H1 (cell line): ENCODE results near the gene IGSF1. TPM values are rescaled to one million over a fixed set of nuclear protein-coding genes. Genes with fewer than 3 reads are reported as not detected.

Experiments used
- CTCF ChIA-PET: fragments of 300-600 bp; sonication (Branson Sonifier 250); formaldehyde crosslinking; loops from one replicate; lab custom pipeline; 2021; ENCODE audit not compliant: partially characterized antibody; lab: Charles Lee
- POLR2A ChIA-PET: fragments of 300-600 bp; sonication (Branson Sonifier 250); formaldehyde crosslinking; loops from one replicate; lab custom pipeline; 2021; ENCODE audit warnings: inconsistent platforms; ENCODE audit not compliant: partially characterized antibody; lab: Charles Lee
- DNase-seq, 2 experiments: peaks; one replicate each; pipeline versions ENCODE4 v3.0.0 to v3.0.0-alpha.2; 2010 to 2022; ENCODE audit warnings: low spot score in 2 of 2, low read depth in 1 of 2, mixed read lengths in 1 of 2
- FAIRE-seq: peaks from 2 replicates; lab custom pipeline; 2011; peaks lifted over from hg19 to GRCh38; lab: Jason Lieb, UNC
- H2AFZ ChIP-seq: 2 replicates; pipeline ENCODE4 v1.8.1; 2012; ENCODE audit warnings: low read length, inconsistent platforms
- H2AK5ac ChIP-seq: 2 replicates; pipeline ENCODE4 v1.6.1; 2013; ENCODE audit warnings: low read depth, low read length
- H2BK120ac ChIP-seq: replicated peaks from 2 replicates; pipeline ENCODE3; 2013; ENCODE audit warnings: low read depth, low read length, inconsistent platforms
- H2BK12ac ChIP-seq: 2 replicates; pipeline ENCODE4 v1.6.1; 2013; ENCODE audit warnings: low read depth, low read length
- H2BK15ac ChIP-seq: 2 replicates; pipeline ENCODE4 v1.6.1; 2013; ENCODE audit warnings: low read length
- H2BK20ac ChIP-seq: 2 replicates; pipeline ENCODE4 v1.6.1; 2013; ENCODE audit warnings: low read length
- H2BK5ac ChIP-seq: 2 replicates; pipeline ENCODE4 v1.6.1; 2013; ENCODE audit warnings: low read depth, low read length
- H3K14ac ChIP-seq: 2 replicates; pipeline ENCODE4 v1.6.1; 2013; ENCODE audit warnings: inconsistent platforms; ENCODE audit not compliant: insufficient read length
- H3K18ac ChIP-seq: 2 replicates; pipeline ENCODE4 v1.6.1; 2013; ENCODE audit warnings: low read length; ENCODE audit errors: extremely low read depth
- H3K23ac ChIP-seq: 2 replicates; pipeline ENCODE4 v1.6.1; 2013; ENCODE audit warnings: inconsistent platforms; ENCODE audit not compliant: insufficient read length
- H3K23me2 ChIP-seq: 2 replicates; pipeline ENCODE4 v1.6.1; 2013; ENCODE audit warnings: low read depth, low read length
- H3K27ac ChIP-seq: 2 replicates; pipeline ENCODE4 v1.6.1; 2011; ENCODE audit warnings: low read depth, low read length, inconsistent platforms
- H3K27me3 ChIP-seq, 4 experiments: replicated peaks in 1 of 4; 1 replicate in 1 of 4; 2 replicates in 3 of 4; pipeline versions ENCODE4 v1.6.1 to v1.8.1; 2011 to 2013; ENCODE audit warnings: low read length in 3 of 4, mild to moderate bottlenecking in 3 of 4, inconsistent platforms in 2 of 4, mixed read lengths in 2 of 4, moderate library complexity in 1 of 4; ENCODE audit not compliant: control insufficient read depth in 3 of 4, insufficient read depth in 3 of 4; ENCODE audit errors: extremely low read depth in 1 of 4
- H3K36me3 ChIP-seq, 4 experiments: 2 replicates each; pipeline versions ENCODE4 v1.6.1 to v1.8.1; 2011 to 2013; ENCODE audit warnings: mild to moderate bottlenecking in 4 of 4, low read length in 3 of 4, moderate library complexity in 2 of 4, control low read depth in 1 of 4, inconsistent platforms in 1 of 4; ENCODE audit not compliant: insufficient read depth in 4 of 4, control insufficient read depth in 2 of 4
- H3K4ac ChIP-seq: replicated peaks from 2 replicates; pipeline ENCODE3; 2013; ENCODE audit warnings: low read length, low read depth, mixed read lengths, inconsistent platforms; ENCODE audit not compliant: insufficient read length
- H3K4me1 ChIP-seq, 4 experiments: replicated peaks in 1 of 4; 1 replicate in 1 of 4; 2 replicates in 3 of 4; pipeline versions ENCODE4 v1.6.1 to v1.8.1; 2011 to 2013; ENCODE audit warnings: low read length in 3 of 4, inconsistent platforms in 2 of 4, mixed read lengths in 1 of 4; ENCODE audit not compliant: insufficient read depth in 4 of 4, control insufficient read depth in 3 of 4
- H3K4me2 ChIP-seq, 2 experiments: 2 replicates each; pipeline versions ENCODE4 v1.6.1 to v1.8.1; 2011 to 2013; ENCODE audit warnings: low read depth in 2 of 2, low read length in 2 of 2, control low read depth in 1 of 2, inconsistent platforms in 1 of 2, mild to moderate bottlenecking in 1 of 2; ENCODE audit not compliant: insufficient read depth in 1 of 2
- H3K4me3 ChIP-seq, 4 experiments: fragments of 200-600, 300-600 bp in 1 of 4; sonication (generic), shearing (Covaris generic), sonication (Bioruptor Twin) in 1 of 4; 2 replicates each; pipeline versions ENCODE4 v1.5.1 to v1.8.1; 2011 to 2016; ENCODE audit warnings: low read length in 4 of 4, low read depth in 3 of 4, control low read depth in 2 of 4, inconsistent platforms in 2 of 4, mild to moderate bottlenecking in 2 of 4, mixed read lengths in 1 of 4, moderate library complexity in 1 of 4; ENCODE audit not compliant: insufficient read depth in 2 of 4; ENCODE audit errors: extremely low read depth in 1 of 4
- H3K56ac ChIP-seq: replicated peaks from 2 replicates; pipeline ENCODE3; 2013; ENCODE audit warnings: low read depth, mild to moderate bottlenecking, mixed read lengths, low read length, inconsistent platforms; ENCODE audit not compliant: insufficient read length
- H3K79me1 ChIP-seq: 2 replicates; pipeline ENCODE4 v1.6.1; 2013; ENCODE audit warnings: low read depth, low read length, control low read depth
- H3K79me2 ChIP-seq, 2 experiments: 2 replicates each; pipeline versions ENCODE4 v1.6.1 to v1.8.1; 2012 to 2013; ENCODE audit warnings: low read length in 2 of 2, mild to moderate bottlenecking in 2 of 2, inconsistent platforms in 1 of 2; ENCODE audit not compliant: insufficient read depth in 2 of 2, control insufficient read depth in 1 of 2
- H3K9ac ChIP-seq, 4 experiments: replicated peaks in 1 of 4; 1 replicate in 1 of 4; 2 replicates in 3 of 4; pipeline versions ENCODE4 v1.6.1 to v1.8.1; 2011 to 2013; ENCODE audit warnings: low read depth in 3 of 4, low read length in 3 of 4, control low read depth in 2 of 4, mild to moderate bottlenecking in 2 of 4, moderate library complexity in 2 of 4, inconsistent platforms in 1 of 4; ENCODE audit errors: extremely low read depth in 1 of 4
- H3K9me3 ChIP-seq, 2 experiments: 2 replicates each; pipeline versions ENCODE4 v1.6.1 to v1.8.1; 2012 to 2013; ENCODE audit warnings: mild to moderate bottlenecking in 2 of 2, moderate library complexity in 2 of 2, control low read depth in 1 of 2, inconsistent platforms in 1 of 2, low read depth in 1 of 2, low read length in 1 of 2, mixed read lengths in 1 of 2; ENCODE audit not compliant: insufficient read depth in 2 of 2
- H4K20me1 ChIP-seq, 2 experiments: replicated peaks in 1 of 2; 2 replicates each; pipeline versions ENCODE3 to v1.8.1; 2011 to 2013; ENCODE audit warnings: inconsistent platforms in 2 of 2, low read length in 2 of 2, mild to moderate bottlenecking in 1 of 2; ENCODE audit not compliant: insufficient read depth in 2 of 2, control insufficient read depth in 1 of 2
- H4K5ac ChIP-seq: 2 replicates; pipeline ENCODE4 v1.6.1; 2013; ENCODE audit warnings: low read length, low read depth, mixed read lengths, inconsistent platforms; ENCODE audit not compliant: insufficient read length
- H4K8ac ChIP-seq: 2 replicates; pipeline ENCODE4 v1.8.0; 2013; ENCODE audit warnings: mild to moderate bottlenecking, moderate library complexity, low read length, inconsistent platforms; ENCODE audit not compliant: insufficient read depth; ENCODE audit errors: extremely low read depth
- H4K91ac ChIP-seq: replicated peaks from 2 replicates; pipeline ENCODE3; 2013; ENCODE audit warnings: low read length, mixed read lengths, inconsistent platforms; ENCODE audit not compliant: insufficient read length
- HDAC6 ChIP-seq: IDR thresholded peaks from one replicate; pipeline ENCODE4 v1.7.1; 2012; ENCODE audit warnings: low read depth, mild to moderate bottlenecking, inconsistent platforms, low read length, moderate library complexity
- JUN ChIP-seq: IDR thresholded peaks from 2 replicates; pipeline ENCODE4 v1.6.1; 2011; ENCODE audit warnings: low read depth, mild to moderate bottlenecking, improper control_type of control experiment, low read length
- NRF1 ChIP-seq: IDR thresholded peaks from 2 replicates; pipeline ENCODE4 v1.6.1; 2011; ENCODE audit warnings: mild to moderate bottlenecking, low read depth, low read length, improper control_type of control experiment
- PHF8 ChIP-seq: fragments of 200-600 bp; sonication (generic); conservative IDR thresholded peaks from 2 replicates; pipeline ENCODE4 v1.7.1; 2012; ENCODE audit warnings: low read depth, mild to moderate bottlenecking, inconsistent platforms, low read length, moderate library complexity
- SP1 ChIP-seq: IDR thresholded peaks from 2 replicates; pipeline ENCODE4 v1.6.1; 2011; ENCODE audit warnings: low read depth, low read length
- WGBS, 2 experiments: shearing (Covaris generic) in 1 of 2; methylation state at CpG; one replicate each; pipeline versions ENCODE4 v1.1.6 to v1.1.7; 2013 to 2015; ENCODE audit warnings: low lambda C conversion rate in 2 of 2, mixed read lengths in 2 of 2, inconsistent platforms in 1 of 2, low coverage in 1 of 2, missing lambda C conversion rate in 1 of 2; ENCODE audit not compliant: insufficient replicate concordance in 2 of 2, insufficient coverage in 1 of 2, insufficient read length in 1 of 2; ENCODE audit errors: extremely low coverage in 1 of 2, missing lambda C conversion rate in 1 of 2; 5-methylcytosine and 5-hydroxymethylcytosine counted together
- polyA plus RNA-seq, 7 experiments: library from polyadenylated mRNA; depleted of rRNA in 3 of 7; stranded (reverse) in 5 of 7; unstranded in 2 of 7; fragments of >200 nt in 5 of 7; fragments of 200-250 nt in 2 of 7; gene quantifications; 1 replicate in 5 of 7; 2 replicates in 1 of 7; 4 replicates in 1 of 7; pipeline versions ENCODE4 v1.2.1 to v1.2.3, GENCODE V29; 2011 to 2013; ENCODE audit warnings: missing spikeins in 2 of 7, mixed read lengths in 2 of 7
- total RNA-seq: library from RNA; stranded (reverse); fragmentation: NEBNext Ultra II Directional; extraction: Animal tissue kit (Norgen Biotek cat#: 25700); gene quantifications from 2 replicates; pipeline ENCODE4 v1.2.1, GENCODE V29; 2021

The IGSF1 gene
- total and polyA plus RNA-seq, 2 of the 8 experiments (the other 6 are each of a cell fraction or from before 2014, with no cell fraction given), result 23.1 to 39.9 TPM

- no peak for DNase-seq
- no peak overlapping the region for H2BK5ac ChIP-seq
- no peaks in the 10 kb centered on the region for H3K36me3 ChIP-seq
- POLR2A ChIA-PET, result no interaction called here
- no peak overlapping the region for H2BK120ac ChIP-seq
- no peak overlapping the region for H3K4me3 ChIP-seq
- H3K56ac ChIP-seq, result no peak overlapping the region
- no peak overlapping the region for H2BK15ac ChIP-seq
- no peaks in the 10 kb centered on the region for H3K79me2 ChIP-seq
- H3K4me1 ChIP-seq, result no peaks in the 10 kb centered on the region
- CTCF ChIA-PET, result interaction anchor here (0.6 to 1.6 kb wide), 12 partner anchors 14 to 346 kb away, joined by 3 to 5 read pairs (median 3); partner anchors contain the start of gene ARHGAP36
- no peak overlapping the region for H3K27ac ChIP-seq
- no peak for FAIRE-seq
- H3K9me3 ChIP-seq, result no peaks in the 10 kb centered on the region
- H4K91ac ChIP-seq, result no peak overlapping the region
- no peak overlapping the region for H2BK12ac ChIP-seq
- no peak overlapping the region for H4K8ac ChIP-seq
- H3K23me2 ChIP-seq, result no peaks in the 10 kb centered on the region
- no peak overlapping the region for H3K4me2 ChIP-seq
- H2BK20ac ChIP-seq, result no peak overlapping the region
- H4K20me1 ChIP-seq, result no peaks in the 10 kb centered on the region
- H4K5ac ChIP-seq, result no peak overlapping the region
- no peak overlapping the region for H2AFZ ChIP-seq
- H3K14ac ChIP-seq, result no peak overlapping the region
- H3K18ac ChIP-seq, result no peak overlapping the region
- H3K9ac ChIP-seq, result no peak overlapping the region
- H3K4ac ChIP-seq, result no peak overlapping the region
- WGBS, 2 experiments, result 90% methylated on average over 2 of the region's 3 CpGs; no CpG with 5 or more reads in 1 of the 2 experiments
- H3K79me1 ChIP-seq, result no peaks in the 10 kb centered on the region
- no peak overlapping the region for H2AK5ac ChIP-seq
- no peak overlapping the region for H3K23ac ChIP-seq
- H3K27me3 ChIP-seq, result no peaks in the 10 kb centered on the region
- no peak for TF ChIP-seq JUN
- TF ChIP-seq NRF1, result no peak
- no peak for TF ChIP-seq HDAC6
- no peak for TF ChIP-seq PHF8
- no peak for TF ChIP-seq SP1
Observed at GRCh38 chrX:131330735-131331134, 41.6 kb upstream of the IGSF1 start.
